ENCODE results near the gene SLC4A2. TPM values are rescaled to one million over a fixed set of nuclear protein-coding genes. Genes with fewer than 3 reads are reported as not detected.

Gene SLC4A2
- total and polyA plus RNA-seq, 12 donors = 31.5 to 258 (median 151) TPM

GRCh38 chr7:151083071-151083823, 23.9 kb downstream of the SLC4A2 start, which contains the start of gene TMUB1:
Gene TMUB1, minus strand, starts transcription at chr7:151083493. Its CDS starts 930 bp downstream, at chr7:151082563.
- DNase-seq = peak; percentile 70 to 88 (median 80)
- WGBS, 4 donors = 0 to 1% (median 0%) methylated on average over 12 to 69 of the region's 69 CpGs
- Histone ChIP-seq H3K36me3 (replicated peaks in 1 of 2) (no peaks in the 10 kb centered on the region), H3K4me1 (replicated peaks in 1 of 2) (peaks cover 48 to 63% of the 10 kb centered on the region in 2 donors), H3K27me3 (no peaks in the 10 kb centered on the region), H3K9me3 (replicated peaks in 1 of 3) (no peaks in the 10 kb centered on the region), H3K4me3 (peak within 1 kb of the TSS; percentile 33 to 97 (median 59)), H3K27ac (peak within 1 kb of the TSS in 4 of 5 donors; percentile 74 to 96 (median 90))
- TF ChIP-seq POLR2A (IDR thresholded peaks at IDR 0.05) = peak; percentile 4 to 16
- no peak for TF ChIP-seq CTCF (IDR thresholded peaks at IDR 0.05)
- intact Hi-C loops (cut with DNase I) = no loop called here

GRCh38 chr7:151083824-151084160, 24.4 kb downstream of the SLC4A2 start:
- Histone ChIP-seq H3K9me3 (replicated peaks in 1 of 3) (no peaks in the 10 kb centered on the region), H3K4me1 (replicated peaks in 1 of 2) (peaks cover 52 to 63% of the 10 kb centered on the region in 2 donors), H3K27me3 (no peaks in the 10 kb centered on the region), H3K27ac (peak overlapping the region in 2 of 5 donors; percentile 90 to 96), H3K36me3 (replicated peaks in 1 of 2) (no peaks in the 10 kb centered on the region), H3K4me3 (peak overlapping the region in 2 of 4 donors; percentile 62 to 97)
- intact Hi-C loops (cut with DNase I) = no loop called here
- WGBS, 4 donors = 12 to 28% (median 16%) methylated on average over 2 to 3 of the region's 3 CpGs
- TF ChIP-seq CTCF (IDR thresholded peaks at IDR 0.05) = no peak
- DNase-seq = no peak

- intact Hi-C loops (cut with DNase I) = no loop called here
- Histone ChIP-seq H3K36me3 (replicated peaks in 1 of 2) (no peaks in the 10 kb centered on the region), H3K4me3 (no peak overlapping the region), H3K4me1 (replicated peaks in 1 of 2) (peaks cover 47 to 67% of the 10 kb centered on the region in 2 donors), H3K9me3 (replicated peaks in 1 of 3) (no peaks in the 10 kb centered on the region), H3K27ac (peak overlapping the region; percentile 70 to 95 (median 79)), H3K27me3 (no peaks in the 10 kb centered on the region)
- WGBS, 4 donors = 17 to 25% (median 20%) methylated on average over 5 of the region's 5 CpGs
- TF ChIP-seq POLR2A (IDR thresholded peaks at IDR 0.05) (no peak), CTCF (IDR thresholded peaks at IDR 0.05) (no peak)
- peak in 4 of 7 donors; percentile 46 to 77 (median 60) for DNase-seq
These were observed 25.9 kb downstream of the SLC4A2 start for GRCh38 chr7:151085329-151085690.

- Histone ChIP-seq H3K36me3 (replicated peaks in 1 of 2) (no peaks in the 10 kb centered on the region), H3K4me3 (peak within 1 kb of the TSS; percentile 29 to 85 (median 51)), H3K27me3 (no peaks in the 10 kb centered on the region), H3K27ac (peak within 1 kb of the TSS; percentile 75 to 95 (median 79)), H3K9me3 (replicated peaks in 1 of 3) (no peaks in the 10 kb centered on the region), H3K4me1 (replicated peaks in 1 of 2) (peaks cover 46 to 71% of the 10 kb centered on the region in 2 donors)
- 0 to 1% (median 0%) methylated on average over 6 to 80 of the region's 84 CpGs for WGBS, 4 donors
- intact Hi-C loops (cut with DNase I) = no loop called here
- peak; percentile 40 to 85 for TF ChIP-seq POLR2A (IDR thresholded peaks at IDR 0.05)
- TF ChIP-seq CTCF (IDR thresholded peaks at IDR 0.05) = peak in 1 of 6 experiments; percentile 4
- DNase-seq = peak; percentile 91 to 95 (median 91)
These were observed 26.6 kb downstream of the SLC4A2 start, which contains the start of gene AGAP3 for GRCh38 chr7:151085691-151086620. Gene AGAP3, plus strand, starts transcription at chr7:151086475. Its CDS starts 267 bp downstream, at chr7:151086742.
